SKM-1 (cell line): ENCODE measurements around the gene HSD17B2.
"Not testable (repeated sequence)": the region's sequence is repeated elsewhere in the genome, so short reads cannot be mapped to it uniquely, and the experiment has no call there.

Source experiments
- DNase-seq: peaks from one replicate; lab custom pipeline; 2025; ENCODE audit not compliant: unreplicated experiment; lab: John Stamatoyannopoulos, UW

HSD17B2 gene

DNA sequence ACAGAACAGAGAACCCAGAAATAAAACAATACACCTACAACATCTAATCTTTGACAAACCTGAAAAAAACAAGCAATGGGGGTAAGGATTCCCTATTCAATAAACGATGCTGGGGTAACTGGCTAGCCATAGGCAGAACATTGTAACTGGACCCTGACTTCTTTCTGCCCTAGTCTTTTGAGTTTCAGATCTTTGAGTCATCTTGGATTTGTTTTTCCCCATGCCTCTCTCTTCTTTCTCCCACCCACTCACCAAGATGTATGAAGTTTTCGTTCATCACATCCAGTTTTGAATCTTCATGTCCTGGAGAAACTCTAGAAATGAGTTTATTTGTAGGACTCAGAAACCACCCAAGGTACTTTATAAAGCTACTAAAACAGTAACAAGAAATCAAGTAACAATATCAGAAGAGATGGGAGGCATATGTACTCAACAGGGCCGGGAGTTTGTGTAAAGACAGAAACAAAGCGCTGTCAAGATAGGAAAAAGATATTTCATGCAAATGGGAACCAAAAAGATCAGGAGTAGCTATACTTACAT, 39.0 kb downstream of the HSD17B2 start:
- DNase-seq = no peak

DNA sequence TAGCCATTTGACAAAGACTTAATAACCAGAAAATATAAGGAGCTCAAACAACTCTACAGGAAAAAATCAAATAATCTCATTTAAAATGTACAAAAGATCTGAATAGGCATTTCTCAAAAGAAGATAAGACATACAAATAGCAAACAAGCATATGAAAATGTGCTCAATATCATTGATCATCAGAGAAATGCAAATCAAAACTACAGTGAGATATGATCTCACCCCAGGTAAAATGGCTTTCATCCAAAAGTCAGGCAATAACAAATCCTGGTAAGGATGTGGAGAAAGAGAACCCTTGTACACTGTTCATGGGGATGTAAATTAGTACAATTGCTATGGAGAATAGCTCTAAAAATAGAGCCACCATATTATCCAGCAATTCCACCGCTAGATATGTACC, 43.1 kb downstream of the HSD17B2 start:
- no peak for DNase-seq

DNA sequence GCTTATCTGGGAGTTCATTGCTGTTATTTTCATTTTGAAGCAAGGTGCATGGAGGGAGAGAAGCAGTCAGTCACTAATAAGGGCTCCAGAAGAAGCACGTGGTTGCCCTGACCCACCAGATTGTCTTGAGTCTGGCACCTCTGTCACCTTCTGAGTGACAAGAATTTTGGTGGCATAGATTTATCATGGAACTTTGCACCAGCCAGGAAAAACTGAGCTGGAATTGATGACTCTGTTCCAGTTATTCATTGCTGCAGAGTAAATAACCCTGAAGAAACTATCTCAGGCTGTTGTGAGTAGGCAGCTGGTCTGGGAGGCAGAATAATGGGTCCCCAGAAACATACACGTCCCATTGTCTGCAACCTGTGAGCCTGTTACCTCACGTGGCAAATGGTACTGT, 44.8 kb downstream of the HSD17B2 start:
- no peak for DNase-seq

DNA sequence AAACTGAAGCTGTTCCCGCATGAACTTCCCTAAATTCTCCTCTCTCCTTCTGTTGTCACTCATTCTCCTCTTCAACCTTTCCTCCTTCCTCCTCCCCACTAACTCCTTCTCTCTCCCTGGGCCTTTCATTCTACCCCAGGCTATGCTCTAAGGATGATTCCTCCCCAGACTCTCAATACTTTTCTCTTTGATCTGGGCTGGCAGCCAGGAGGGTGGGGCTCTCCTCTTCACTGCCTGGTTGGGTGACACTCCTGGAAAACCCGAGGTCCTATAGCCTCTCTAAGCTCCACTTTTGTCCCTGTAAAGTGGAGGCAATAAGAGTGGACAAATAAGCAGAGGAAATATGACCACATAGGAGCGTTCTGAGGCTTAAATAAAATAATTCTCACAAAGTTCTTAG, 46.2 kb downstream of the HSD17B2 start:
- DNase-seq = no peak

DNA sequence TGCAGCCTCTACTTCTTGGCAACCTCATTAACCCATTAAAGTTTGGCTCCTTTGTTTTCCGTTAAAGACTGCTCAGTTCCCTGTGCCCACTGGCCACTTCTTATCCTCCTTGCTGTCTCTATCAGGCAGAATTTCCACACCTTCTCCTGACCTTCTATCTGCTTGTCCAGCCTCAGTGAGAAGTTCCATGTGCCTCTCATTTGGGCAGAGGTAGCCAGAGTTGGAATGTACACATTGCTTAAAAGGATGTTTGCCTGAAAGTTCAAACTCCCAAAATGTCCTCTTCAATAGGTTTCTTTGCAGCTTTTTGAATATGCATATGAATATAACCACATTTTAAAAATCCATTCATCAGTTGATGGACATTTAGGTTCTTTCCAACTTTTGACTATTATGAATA, 47.0 kb downstream of the HSD17B2 start:
- no peak for DNase-seq

DNA sequence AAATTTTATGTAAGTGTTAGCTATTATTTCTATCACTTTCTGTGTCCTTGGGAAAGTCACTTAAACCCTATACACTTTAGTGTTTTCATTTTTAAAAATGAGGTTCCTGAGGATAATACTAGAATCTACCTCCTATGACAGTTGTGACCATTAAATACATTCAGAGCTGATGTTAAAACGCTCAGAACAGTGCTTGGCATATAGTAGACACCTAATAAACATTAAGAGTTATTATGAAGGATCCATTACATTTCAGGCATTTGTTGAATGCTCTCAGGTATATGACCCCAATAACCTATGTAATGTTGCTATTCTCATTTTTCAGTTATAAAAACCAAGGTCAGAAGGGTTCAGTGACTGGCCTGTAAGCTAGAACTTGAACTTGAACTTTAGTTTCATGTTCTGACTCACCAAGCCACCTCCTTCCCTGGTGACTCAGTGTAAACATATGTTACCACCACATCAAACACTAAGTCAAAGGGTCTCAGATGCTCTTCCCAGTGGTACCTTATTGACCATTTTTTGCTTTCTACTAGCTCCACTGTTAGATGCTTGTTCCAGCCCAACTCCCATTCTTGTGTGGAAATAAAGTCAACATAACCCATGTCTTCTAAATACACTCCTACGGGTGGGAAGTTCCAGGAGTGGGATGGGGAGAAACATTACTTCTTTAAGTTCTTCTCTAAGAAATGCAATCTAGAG, 47.6 kb downstream of the HSD17B2 start:
- DNase-seq = no peak

DNA sequence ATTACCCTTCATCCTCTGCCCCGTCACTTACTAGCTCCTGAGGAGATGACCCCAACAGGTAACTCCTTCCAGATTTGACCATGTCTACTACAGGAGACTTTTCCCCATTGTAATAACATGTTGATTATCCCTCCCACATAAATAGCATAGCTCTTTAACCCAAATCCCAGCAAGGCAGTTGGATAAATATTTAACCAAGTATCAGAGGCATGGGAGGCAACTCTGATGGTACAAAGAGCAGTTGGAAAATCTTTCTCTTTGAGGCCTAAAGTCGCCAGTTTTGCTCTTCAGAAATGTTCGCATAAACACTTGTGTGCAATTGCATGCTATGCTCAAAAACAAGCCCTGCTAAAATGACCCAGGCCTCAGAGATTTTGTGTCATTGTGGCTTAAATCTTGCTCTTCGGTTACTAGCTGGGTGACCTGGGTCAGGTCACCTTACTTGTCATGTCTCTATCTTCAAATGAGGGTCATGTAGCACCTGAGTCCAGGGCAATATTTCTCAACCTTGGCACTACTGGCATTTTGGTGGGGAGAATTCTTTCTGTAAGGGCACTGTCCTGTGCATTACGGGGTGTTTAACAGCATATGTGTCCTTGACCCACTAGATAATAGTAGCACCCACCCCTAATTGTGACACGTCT, 48.8 kb downstream of the HSD17B2 start:
- DNase-seq = no peak

DNA sequence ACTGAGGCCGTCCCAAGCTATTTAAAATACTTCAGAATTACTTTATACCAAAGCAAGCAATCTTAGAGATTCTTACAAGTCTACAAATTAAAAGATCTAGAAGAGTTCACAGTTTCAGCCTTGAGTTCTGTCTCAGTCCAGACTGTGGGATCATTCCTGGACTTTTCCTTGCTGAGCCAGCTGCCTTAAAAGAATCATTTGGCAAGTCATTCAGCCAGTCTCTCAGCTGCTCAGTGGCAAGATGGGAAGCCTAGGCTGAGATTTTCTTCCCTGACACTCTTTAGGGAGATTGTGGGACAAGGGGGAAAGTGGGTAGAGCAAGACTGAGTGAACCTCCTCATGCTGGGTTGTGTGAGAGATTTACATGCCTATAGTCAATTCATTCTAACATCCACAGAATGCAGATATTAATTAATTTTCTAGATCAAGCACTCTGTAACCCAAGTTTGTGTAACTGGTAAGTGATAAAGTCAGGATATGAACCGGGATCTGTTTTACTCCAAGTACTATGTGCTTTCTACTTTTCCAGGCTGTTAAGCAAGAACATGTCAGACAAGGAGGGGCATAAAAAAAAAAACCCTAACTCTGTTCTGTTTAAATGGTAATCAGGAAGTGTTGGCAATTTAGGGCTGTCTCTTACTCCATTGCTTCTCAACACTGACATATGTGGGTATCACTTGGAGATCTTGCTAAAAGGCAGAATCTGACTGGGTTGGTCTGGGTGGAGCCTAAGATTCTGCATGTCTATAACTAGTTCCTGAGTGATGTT, 50.1 kb downstream of the HSD17B2 start:
- no peak for DNase-seq

DNA sequence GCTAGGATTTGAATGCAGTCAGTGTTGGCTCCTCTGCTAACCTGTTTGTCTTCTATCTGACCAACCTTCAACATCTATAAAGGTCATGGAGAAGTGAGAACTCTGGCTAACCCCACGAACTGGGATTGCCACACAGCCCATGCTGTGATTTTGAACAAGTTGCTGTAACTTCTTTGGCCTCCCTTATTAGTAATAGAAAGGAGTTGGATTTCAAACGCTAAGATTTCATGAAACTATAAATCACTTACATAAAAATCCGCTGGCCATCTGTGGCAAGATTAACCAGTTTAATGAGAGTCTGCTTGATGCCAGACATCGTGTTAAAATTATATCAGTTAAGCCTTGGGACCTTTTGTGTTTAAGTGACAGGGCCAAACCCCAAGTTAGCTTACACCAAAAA, 53.4 kb downstream of the HSD17B2 start:
- no peak for DNase-seq

DNA sequence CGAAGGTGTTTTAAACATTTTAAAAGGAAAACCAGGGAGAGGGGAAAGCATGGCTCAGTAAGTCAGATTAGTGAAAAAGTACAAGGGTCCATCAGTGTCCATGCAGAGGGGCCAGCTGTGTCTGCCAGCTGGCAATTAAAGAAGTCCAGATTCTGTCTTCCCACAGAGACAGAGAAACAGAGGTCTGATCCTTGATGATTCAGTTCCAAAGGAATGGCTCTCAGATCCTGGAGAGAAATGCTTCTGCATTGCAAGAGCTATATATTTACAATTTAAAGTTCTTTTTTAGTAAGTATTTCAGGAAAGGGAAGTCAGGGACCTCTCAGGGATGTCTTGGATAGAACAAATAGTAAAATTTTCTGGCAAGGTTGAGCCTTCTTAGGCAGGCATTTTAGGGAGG, 56.2 kb downstream of the HSD17B2 start:
- DNase-seq = no peak

DNA sequence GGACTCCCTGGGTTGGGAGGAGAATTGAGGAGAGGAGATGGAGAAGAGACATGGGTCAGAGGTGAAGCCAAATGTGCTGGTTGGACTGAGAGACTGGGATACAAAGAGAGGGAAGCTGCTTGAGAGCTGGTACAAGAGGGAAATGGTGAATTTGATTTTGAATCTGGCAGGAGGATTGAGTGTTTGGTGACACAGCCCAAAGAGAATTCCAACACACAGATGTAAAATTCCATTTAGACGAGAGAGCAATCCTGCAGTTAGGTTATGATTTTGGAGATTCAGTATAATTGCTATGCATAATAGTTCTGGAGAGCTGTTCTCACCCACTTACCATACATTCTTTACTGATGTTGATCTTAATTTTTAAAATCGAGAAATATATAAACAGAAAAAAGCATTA, 57.7 kb downstream of the HSD17B2 start:
- no peak for DNase-seq

DNA sequence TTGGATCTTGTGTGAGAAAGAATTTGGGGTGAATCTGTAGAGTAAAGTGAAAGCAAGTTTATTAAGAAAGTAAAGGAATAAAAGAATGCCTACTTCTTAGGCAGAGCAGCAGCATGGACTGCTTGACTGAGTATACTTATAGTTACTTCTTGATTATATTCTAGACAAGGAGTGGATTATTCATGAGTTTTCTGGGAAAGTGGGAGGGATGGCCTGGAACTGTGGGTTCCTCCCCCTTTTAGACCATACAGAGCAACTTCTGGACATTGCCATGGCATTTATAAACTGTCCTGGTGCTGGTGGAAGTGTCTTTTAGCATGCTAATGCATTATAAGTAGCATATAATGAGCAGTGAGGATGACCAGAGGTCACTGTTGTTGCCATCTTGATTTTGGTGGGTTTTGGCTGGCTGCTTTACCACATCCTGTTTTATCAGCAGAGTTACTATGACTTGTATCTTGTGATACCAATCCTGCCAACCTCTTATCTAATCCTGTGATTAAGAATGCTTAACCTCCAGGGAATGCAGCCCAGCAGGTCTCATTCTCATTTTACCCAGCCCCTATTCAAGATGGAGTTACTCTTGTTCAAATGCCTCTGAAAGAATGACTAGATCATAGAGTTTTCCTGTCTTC, 58.7 kb downstream of the HSD17B2 start:
- DNase-seq = no peak

DNA sequence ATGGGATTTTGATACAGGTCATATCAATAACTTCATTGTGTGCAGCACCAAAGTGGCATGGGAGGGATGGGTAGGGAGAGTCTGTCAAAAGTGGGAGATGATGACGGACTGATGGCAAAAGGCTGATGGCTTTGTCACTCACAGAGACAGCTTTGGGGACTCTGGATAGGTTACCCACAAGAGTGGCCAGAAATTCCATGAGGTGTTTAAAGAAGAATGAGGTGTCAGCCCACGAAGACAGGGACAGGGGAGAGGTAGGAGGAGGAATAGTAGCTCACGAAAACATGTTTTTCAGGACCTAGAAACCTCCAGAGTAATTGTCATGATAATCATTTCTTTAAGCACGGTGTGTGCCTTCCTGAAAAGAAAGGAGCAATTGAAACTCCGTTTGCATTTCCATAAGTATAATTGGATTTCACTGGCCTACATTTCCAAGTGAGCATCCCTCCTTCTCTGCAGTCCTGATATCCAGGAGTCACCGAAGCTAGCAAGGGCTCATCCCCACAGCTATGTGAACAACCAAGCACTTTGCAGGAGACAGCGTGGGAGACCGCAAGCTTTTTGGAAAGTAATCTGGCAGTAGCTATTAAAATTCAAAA, 60.0 kb downstream of the HSD17B2 start:
- DNase-seq = no peak

DNA sequence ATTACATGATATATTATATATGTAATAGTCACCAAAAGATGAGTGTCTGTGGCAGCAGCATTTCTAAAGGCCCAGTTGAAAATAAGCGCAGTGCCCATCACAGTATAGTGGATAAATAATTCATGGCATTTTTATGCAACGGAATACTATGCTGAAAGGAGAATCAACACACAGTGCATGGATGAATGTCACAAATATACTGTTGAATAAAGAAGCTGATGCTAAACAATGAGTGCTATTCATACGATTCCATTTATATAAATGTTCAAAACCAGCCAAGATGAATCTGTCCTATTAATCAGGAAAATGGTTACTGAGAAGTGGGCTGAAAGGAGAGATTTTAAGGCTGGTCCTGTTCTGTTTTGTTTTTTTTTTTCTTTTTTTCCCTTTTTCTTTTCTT, 61.6 kb downstream of the HSD17B2 start:
- DNase-seq = no peak

DNA sequence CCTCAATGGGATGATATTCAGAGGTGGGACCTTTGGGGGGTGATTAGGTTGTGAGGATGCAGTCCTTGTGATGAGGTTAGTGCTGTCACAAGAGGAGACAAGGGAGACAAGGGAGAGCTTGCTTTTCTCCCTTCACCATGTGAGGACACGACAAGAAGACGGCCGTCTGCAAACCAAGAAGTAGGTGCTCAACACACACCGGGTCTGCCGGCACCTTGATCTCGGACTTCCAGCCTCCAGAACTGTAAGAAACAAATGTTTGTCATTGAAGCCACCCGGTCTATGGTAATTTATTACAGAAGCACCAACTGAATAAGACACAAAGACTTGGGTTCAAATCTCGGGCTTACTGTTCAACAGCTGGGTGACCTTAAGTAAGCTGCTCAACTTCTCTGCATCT, 70.1 kb downstream of the HSD17B2 start:
- DNase-seq = no peak

DNA sequence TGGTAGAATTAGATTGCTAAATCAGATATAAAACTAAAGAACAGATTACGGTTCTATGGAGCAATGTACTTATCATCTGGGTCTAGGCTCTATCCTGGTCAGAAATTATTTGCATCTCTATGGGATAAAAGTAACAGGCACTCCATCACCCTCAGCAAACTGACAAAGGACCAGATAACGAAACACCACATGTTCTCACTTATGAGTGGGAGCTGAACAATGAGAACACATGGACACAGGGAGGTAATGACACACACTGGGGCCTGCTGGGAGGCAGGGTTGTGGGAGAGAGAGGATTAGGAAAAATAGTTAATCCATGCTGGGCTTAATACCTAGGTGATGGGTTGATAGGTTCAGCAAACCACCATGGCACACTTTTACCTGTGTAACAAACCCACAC, 73.0 kb downstream of the HSD17B2 start:
- no peak for DNase-seq

DNA sequence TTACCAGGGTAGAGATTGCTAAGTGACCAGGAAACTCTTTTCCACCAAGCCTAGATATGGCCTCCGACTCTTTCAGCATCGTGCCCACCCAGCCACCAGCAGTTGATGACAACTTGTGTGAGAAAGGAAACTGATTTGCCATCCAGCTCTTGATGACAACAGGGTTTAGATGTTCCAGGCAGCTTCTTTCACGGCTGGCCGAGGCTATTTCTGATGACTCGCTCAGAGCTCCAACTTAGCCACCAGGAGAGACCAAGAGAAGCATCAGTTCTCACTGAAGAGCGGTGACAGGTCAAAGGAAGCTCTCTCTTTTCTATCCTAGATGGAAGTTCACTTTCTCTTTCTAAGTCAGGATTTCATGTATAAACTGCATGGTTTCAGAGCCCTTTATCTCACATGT, 73.7 kb downstream of the HSD17B2 start:
- DNase-seq = no peak

DNA sequence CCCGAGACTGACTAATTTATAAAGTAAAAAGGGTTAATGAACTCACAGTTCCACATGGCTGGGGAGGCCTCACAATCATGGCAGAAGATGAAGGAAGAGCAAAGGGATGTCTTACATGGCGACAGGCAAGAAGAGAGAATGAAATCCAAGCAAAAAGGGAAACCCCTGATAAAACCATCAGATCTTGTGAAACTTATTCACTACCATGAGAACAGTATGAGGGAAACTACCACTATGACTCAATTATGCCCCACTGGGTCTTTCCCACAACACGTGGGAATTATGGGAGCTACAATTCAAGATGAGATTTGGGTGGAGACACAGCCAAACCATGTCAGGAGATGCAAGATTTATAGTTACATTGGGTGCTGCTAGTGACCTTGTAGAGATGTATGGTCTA, 74.2 kb downstream of the HSD17B2 start:
- not testable (repeated sequence) for DNase-seq

DNA sequence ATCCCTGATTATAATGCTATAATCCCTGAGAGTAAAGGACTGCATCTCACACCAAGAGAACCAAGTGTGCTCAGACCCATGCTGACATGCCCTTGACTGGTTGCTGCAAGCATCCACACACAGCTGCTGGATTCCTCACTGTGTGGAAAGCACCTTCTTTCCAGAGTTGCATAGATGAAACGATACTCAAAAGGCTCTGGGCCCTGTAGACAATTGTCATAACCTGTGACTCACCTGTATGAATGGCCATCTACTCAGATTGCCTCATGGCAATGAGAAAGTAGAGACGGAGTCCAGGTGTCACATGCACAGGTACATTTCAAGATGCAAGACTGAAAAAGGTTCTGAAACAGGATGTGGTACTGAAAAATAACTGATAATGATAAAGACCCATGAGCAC, 76.9 kb downstream of the HSD17B2 start:
- no peak for DNase-seq

DNA sequence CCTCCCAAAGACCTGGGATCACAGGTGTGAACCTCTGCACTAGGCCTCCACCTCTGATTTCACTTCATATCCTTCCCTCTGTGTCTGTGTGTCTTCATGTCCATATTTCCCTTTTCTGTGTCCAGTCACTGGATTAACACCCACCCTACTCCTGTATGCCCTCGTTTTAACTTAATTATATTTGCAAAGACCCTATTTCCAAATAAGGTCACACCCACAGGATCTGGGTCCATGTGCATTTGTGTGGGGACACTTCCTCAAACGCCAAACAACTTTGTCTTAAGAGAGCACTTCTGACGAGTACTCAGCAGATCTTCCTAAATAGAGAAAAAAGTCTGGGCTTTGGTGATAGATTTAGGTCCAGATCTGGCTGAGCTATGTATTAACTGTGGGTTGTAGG, 78.7 kb downstream of the HSD17B2 start:
- DNase-seq = no peak

DNA sequence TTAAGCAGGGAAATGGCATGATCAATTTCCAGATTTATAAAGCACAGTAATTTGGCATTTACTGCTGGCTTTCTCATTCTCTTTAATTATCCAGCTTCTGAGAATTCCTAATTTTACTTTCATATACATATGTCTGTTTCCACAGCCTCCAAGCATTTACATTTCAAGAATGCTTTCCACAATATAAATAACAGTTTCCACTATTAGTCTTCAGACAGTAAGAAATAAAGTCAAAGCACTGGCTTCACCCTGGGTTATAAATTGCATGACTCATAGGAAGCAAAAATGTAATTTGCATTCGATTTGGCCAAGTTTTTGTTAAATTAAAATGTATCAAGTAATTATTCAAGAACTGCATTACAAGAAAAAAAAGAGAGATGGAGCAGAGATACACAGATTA, 81.5 kb downstream of the HSD17B2 start:
- no peak for DNase-seq
